ENCODE data around the gene DNAJC9. TPM values are rescaled to one million over a fixed set of nuclear protein-coding genes. Genes with fewer than 3 reads are reported as not detected.
"Not testable (repeated sequence)": the region's sequence is repeated elsewhere in the genome, so short reads cannot be mapped to it uniquely, and the experiment has no call there.

The DNAJC9 gene, protein sequence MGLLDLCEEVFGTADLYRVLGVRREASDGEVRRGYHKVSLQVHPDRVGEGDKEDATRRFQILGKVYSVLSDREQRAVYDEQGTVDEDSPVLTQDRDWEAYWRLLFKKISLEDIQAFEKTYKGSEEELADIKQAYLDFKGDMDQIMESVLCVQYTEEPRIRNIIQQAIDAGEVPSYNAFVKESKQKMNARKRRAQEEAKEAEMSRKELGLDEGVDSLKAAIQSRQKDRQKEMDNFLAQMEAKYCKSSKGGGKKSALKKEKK
- 18.1 and 22.7 TPM in 2 replicates for total RNA-seq

DNA sequence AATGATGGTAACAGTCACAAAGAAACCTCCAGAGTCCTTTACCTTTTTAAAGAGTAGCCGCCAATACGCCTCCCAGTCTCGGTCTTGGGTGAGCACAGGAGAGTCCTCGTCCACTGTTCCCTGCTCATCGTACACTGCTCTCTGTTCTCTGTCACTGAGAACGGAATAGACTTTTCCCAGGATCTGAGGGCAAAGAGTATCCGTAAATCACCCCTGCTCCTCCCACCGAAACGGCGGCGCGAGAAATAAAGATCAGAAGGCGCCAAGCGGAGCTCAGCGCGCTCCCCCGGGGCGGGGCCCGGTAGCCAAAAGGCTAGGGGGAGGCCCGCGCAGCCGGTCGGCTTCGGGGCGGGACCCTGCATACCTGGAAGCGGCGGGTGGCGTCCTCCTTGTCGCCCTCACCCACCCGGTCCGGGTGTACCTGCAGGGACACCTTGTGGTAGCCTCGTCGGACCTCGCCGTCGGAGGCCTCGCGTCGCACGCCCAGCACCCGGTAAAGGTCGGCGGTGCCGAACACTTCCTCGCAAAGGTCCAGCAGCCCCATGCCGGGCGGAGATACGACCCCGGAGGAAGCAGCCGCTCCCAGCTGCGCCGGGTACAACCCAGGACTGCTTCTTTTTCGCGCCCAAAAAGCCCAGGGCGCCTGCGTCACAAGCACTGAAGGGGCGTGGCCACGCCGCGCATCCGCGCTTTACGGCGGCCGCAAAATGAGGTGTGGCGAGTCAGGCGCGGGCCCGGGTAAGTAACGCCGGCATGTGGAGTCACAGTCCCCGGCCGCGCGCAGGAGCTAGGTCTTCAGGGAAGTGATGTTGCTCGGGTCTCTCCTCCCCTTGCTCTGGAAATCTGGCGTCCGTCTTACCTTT is at the start of gene DNAJC9:
DNAJC9 (minus strand) TSS at position 610 of the 863 bp plus-strand sequence; CDS start at position 544, 66 bp downstream.
- DNase-seq (ENCODE audit: low read depth in 2 of 2), result peak; percentile 95

DNA sequence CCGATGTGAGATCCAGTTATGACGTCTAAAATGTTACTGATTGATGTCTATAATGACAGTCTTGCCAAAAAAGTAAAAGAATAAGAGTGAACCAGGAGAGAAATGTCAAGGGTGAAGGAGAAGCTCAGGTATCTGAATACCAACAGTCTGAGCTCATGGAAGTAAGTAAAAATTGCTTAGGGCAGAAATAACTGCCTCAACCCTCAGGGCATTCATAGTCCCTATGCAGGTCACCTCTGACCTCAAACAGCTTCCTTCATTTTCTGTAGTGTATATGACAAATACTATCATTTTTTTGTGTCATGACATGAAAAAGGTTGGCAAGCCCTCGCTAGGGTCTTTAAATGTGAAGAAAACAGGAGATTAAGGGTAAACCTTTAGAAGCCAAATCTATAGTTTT is 46.4 kb upstream of the DNAJC9 start:
- no peak for DNase-seq (ENCODE audit: low read depth in 2 of 2)

DNA sequence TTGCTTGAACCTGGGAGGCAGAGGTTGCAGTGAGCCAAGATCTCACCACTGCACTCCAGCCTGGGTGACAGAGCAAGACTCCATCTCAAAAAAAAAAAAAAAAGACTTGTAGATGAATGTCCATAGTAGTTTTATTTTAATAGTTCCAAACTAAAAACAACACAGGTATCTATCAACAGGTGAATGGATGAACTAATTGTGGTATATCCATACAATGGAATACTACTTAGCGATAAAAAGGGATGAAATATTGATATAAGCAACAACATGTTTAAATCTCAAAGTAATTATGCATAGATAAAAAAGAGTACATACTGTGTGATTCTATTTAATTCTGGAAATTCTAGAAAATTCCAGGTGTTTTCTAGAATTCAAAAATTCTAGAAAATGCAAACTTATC is 42.9 kb upstream of the DNAJC9 start:
- no peak for DNase-seq (ENCODE audit: low read depth in 2 of 2)

DNA sequence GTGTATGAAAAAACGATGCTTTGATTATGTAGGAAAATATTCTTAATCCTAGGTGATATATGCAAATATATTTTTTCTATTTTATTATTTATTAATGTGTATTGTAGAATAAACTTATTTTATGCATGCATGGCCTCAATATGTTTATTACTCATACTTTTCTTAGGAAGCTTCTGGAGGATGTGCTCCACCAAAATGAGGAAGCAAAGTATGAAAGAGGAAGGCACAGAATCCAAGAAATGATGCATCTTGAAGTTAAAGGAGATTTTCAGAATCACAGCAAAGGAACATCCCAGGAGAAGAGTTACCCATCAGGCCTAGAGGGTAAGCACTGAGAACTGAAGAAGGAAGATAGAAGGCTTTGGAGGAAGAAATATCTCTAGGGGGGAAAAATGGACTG is 40.4 kb upstream of the DNAJC9 start:
- DNase-seq (ENCODE audit: low read depth in 2 of 2), result no peak

DNA sequence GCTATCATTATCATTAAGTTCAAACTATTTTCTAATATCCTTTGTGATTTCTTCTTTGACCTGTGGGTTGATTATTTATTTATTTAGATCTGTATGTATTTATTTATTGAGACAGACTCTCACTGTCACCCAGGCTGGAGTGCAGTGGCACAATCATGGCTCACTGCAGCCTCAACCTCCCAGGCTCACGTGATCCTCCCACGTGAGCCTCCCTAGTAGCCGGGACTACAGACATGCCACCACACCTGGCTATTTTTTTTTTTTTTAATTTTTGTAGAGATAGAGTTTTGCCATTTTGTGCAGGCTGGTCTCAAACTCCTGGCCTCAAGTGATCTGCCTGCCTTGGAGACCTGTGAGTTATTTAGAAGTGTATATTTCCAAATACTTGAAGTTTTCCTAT is 34.0 kb upstream of the DNAJC9 start:
- no peak for DNase-seq (ENCODE audit: low read depth in 2 of 2)

DNA sequence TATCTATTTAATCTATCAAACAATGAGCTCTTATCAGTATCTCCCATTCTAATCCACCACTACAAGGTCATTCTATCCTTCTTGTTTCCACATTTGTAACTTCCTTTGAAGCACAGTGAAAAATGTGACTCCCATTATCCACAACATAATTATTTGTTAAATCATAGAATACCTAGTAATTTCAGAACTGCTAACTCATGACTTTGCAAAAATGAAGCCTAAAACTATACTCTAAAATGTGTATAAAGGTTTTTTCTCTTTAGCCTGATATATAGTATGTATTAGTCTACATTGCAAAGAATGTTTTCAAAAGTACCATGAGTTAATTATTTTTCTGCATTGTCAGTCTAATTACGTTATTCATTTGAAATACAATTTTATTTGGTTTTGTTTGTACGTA is 17.4 kb upstream of the DNAJC9 start:
- no peak for DNase-seq (ENCODE audit: low read depth in 2 of 2)

DNA sequence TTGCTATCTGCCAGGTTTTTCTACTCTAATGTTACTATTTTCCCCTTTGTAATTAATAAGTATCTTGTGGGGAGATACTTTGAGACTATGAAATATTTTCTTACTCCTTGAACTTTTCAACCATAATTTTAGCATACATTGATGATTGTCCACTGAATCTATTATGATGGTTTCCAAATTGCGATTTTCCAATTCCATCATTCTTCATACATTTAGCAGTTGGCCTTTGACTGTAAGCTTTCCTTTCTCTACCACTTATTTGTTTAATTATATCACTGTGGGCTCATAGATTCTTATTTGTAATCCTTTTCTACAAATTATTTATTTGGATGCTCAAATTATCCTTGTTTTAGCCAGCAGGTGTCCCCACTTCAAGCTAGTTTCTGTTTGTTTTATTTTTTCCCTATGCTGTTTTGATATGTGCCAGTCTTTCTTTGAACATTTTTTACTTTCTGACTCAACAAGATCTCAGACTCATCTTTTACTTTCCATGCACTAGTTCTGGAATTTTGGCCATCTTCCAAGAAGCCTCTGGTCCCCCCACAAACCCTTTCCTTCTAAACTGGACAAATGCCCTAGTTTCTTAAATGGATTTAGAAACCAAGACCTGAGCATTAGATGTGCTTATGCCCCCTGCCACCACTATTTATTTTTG is 16.8 kb upstream of the DNAJC9 start:
- peak; percentile 42 to 44 for DNase-seq (ENCODE audit: low read depth in 2 of 2)

DNA sequence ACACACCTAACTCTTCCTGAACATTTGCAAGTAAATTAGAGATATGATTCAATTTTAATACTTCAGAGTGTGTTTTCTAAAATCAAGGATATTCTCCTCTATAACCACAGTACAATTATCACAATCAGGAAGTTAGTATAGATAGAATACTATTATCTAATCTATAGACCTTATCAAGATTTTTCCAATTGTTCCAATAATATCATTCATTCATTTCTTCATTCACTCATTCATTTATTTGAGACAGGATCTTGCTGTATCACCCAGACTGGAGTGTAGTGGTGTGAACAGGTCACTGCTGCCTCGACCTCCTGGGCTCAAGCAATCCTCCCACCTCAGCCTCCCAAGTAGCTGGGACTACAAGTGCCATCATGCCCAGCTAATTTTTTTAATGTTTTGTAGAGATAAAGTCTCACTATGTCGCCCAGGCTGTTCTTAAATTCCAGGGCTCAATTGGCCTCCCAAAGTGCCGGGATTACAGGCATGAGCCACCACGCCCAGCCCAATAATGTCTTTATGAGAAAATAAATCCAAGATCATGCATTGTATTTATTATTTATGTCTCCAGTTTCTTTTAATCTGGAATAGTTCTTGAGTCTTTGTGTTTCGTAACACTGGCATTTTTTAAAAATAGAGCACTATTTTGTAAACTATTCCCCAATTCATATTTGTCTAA is 16.0 kb upstream of the DNAJC9 start:
- no peak for DNase-seq (ENCODE audit: low read depth in 2 of 2)

DNA sequence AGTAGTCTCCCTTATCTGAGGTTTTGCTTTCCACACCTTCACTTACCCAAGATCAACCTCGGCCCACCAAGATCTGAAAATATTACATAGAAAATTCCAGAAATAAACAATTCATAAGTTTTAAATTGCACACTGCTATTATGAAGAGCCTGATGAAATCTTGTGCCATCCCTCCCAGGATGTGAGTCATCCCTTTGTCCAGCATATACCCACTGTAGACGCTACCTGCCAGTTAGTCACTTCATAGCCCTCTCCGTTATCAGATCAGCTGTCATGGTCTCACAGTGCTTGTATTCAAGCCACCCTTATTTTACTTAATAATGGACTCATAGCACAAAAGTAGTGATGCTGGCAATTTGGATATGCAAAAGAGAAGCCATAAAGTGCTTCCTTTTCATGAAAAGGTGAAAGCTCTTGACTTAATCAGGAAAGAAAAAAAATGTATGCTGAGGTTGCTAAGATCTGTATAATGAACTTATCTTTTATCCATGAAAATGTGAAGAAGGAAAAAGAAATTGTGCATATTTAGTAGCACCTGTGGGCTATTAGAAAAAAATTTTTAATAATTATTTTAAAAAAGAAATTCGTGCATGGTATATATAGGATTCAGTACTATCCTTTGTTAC is 15.2 kb upstream of the DNAJC9 start:
- peak in 1 of 2 donors; percentile 77 for DNase-seq (ENCODE audit: low read depth in 2 of 2)

DNA sequence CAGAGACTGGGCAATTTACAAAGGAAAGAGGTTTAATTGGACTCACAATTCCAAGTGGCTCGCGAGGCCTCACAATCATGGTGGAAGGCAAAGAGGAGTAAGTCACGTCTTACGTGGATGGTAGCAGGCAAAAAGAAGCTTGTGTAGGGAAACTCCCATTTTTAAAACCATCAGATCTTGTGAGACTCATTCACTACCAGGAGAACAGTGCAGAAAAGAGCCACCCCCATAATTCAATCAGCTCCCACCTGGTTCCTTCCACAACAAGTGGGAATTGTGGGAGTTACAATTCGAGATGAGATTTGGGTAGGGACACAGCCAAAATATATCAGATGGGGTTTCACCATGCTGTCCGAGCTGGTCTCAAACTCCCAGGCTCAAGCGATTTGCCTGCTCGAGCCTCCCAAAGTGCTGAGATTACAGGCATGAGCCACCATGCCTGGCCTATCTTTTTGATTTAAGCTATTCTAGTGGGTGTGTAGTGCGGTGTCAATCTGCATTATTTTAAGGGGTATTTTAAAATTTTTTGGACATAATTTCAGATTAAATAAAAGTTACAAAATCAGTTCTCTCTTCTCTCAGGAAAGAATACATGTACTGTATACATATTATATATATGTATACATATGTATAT is 14.4 kb upstream of the DNAJC9 start:
- no peak for DNase-seq (ENCODE audit: low read depth in 2 of 2)

DNA sequence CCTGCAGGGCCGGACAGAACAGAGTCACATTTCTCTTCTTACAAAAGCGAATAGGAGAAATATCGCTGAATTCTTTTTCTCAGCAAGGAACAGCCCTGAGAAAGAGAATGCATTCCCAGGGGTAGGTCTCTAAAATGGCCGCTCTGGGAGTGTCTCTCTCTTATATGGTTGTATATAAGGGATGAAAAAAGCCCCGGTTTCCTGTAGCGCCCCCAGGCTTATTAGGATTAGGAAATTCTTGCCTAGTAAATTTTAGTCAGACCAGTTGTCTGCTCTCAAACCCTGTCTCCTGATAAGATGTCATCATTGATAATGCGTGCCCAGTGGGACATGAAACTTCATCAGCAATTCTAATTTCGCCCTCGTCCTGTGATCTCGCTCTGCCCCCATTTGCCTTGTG is 11.6 kb upstream of the DNAJC9 start:
- DNase-seq (ENCODE audit: low read depth in 2 of 2), result not testable (repeated sequence)

DNA sequence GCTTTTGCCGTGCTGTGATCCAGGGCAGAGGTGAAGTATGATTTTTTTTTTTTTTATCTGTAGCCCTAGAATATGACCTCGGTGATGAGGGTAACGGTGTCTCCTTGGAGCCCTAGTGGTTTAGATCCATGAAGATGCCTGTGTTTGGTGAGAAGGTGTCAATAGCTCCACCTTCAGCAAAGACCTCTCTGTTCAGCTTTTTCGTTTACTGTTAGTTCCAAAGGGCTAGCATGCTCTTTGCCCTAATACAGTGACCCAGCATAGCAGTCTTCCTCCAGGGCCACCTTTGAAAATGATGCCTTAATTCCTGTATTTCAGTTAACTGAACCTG is 6.1 kb upstream of the DNAJC9 start:
- no peak for DNase-seq (ENCODE audit: low read depth in 2 of 2)

DNA sequence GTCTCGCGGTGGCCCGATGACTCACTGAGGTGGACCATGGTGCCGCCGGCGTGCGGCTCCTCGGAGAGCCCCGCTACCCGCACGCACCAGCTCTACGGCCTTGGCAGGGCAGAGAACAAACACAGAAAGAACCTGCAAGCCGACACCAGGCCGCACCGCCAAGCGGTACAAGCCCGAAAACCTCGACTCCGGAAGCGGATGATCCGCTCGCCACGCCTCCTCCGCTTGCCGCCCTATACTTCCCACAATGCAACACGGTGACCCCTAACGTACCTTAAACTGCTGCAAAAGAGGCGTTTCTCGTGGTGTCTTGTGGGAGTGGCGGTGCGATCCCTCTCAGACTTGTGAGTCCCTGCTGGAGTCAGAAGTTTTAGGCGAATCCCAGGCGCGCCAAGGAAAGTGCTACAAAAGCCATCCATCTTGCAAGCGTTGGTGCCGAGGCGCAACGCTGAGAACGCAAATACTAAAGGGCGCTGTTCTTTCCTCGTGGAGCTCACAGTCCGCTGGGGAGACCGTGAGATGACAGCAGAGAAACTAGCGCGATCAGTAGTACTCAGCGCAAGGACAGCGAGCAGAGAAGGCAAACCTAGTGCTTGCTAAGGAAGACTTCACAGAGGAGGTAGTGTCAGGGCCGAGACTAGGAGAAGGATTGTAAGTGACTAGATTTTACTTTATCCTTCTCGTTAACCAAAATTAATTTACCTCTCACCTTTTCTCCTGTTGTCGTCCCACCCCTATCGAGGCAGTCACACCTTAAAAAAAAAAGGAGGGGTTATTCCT is 5.6 kb upstream of the DNAJC9 start, which contains the start of gene MRPS16:
MRPS16 (minus strand) TSS at position 200 of the 780 bp plus-strand sequence; CDS start at position 38, 162 bp downstream.
- DNase-seq (ENCODE audit: low read depth in 2 of 2), result peak; percentile 92 to 98

DNA sequence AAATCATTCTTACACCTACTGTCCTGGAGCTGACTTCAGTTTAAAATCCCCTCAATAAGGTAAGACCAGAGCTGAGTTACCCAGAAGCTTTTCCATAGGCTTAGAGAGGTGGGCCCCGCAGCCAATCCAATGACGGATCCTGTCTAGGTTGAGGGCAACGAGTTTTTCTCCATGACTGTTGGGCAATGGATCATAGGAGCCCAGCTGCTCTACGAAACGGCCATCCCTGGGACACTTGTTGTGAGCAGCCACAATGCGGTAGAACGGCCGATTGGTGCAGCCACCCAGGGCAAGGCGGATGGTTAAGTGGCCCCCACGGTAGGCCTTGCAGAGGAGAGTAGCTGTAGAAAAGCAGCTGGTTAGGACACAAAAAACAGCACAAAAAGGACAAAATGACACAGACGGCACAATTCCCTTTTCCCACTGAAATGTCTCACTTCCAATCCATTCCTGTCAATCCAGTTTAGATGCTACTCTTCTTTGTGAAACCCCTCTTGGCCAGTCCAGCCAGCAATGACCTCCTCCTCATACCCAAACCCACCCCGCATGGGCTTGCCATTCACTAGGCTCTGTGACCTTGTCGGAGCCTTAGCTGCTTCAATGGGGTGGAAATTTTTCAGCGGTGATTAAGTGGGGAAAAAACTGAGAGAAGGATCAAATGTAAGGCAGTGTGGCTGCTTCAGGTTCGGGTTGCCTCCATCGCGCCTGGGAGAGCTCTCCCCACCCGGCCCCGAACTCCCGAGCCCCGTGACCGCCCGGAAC is 4.8 kb upstream of the DNAJC9 start:
- DNase-seq (ENCODE audit: low read depth in 2 of 2), result peak; percentile 14 to 29

DNA sequence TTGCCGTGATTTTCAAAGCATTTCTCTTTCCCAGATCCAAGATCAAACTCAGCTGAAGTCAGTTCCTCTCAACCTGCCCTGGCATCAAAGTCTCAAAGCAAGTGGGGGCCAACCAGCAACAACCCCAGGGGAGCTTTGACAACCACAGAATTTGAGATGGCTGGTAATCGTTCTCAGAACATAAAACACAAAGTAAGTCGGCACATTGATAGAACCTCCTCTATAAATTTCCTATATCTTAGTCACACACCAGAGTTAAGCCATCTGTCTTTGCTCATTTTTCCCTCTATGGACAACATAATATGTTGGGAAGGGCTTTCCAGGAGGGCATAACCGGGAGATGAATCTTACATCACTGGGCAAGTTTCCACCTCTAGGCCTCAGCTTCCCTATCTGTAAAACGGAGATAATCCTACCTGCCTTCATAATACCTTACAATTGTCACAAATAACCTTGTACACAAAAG is 1.2 kb upstream of the DNAJC9 start:
- no peak for DNase-seq (ENCODE audit: low read depth in 2 of 2)

DNA sequence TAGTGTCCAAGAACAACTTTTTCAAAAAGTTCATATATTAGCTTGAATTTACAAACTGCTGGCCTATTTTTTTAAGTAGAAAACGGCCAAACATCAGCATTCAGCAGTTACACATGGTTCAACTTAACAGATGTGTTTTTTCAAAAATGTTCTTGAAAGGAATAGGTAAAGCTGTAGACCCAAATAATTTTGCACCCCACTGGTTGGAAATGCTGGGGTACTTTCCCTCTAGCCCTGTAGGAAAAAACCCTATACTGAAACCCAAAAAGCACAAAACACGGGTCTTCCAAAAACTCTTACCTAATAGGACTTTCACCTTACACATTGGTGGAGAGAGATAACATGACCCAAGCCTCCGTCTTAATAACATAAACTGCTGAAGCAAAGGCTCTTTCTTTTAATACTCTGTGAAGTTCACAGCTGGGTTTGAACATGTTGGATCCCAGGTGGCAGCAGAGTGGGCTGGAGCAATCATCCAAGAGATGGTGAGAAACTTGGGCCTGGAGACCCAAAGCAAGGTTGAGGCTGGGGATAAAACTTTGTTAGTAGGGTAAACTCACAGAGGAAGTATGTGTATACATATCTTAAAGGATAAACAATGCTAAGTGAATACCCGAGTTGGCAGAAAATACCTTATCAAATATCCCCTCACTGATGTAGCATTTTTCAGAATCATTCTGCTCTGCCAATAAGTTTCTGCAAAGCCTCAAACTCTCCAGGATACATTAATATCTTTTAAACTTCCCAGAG is 629 bp upstream of the DNAJC9 start:
- DNase-seq (ENCODE audit: low read depth in 2 of 2), result no peak

DNA sequence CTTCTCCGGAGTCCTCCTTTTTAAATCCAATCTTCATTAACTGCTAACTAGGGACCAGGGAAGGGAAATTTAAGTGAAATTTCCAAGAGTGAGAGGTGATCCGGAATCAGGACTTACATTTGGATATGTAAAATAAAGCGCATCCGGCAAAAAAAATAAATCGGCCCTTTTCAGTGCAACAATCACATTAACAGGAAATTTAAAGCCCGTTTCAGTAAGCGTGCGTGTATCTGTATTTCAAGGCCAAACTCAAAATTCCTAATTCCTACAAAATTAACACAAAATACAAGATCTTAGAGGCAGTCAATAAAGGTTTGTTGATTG is 771 bp downstream of the DNAJC9 start:
- DNase-seq (ENCODE audit: low read depth in 2 of 2), result peak in 1 of 2 donors; percentile 11

DNA sequence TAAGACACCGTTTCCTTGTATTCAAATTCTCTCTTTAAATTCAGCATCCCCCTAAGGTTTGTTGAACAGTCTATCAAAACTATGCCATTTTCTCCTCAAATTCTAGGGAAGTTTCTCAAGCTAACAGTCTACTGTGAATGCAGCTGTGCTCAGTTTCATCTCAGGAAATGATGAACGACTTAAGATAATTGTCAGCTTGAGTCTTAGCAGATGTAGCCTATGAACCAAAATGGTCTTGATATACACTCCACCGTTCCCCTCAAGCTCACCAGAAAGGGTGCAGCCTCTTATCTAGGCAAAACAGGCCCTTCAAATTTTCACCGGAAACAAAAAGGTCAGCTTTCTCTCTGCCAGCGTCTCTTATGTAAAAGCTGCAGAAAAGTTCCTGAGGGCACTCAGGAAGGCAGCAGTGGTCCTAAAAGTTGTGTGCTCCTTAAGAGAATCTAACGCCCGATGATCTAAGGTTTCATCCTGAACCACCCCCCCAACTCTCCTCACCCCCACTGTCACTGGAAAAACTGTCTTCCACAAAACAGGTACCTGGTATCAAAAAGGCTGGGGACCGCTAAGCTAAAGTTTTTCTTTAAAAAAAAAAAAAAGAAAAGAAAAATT is 2.1 kb downstream of the DNAJC9 start:
- DNase-seq (ENCODE audit: low read depth in 2 of 2), result peak in 1 of 2 donors; percentile 26

All from lung microvascular endothelial cell (primary cell).